NCI-H2081 treated with DMSO at 0.1 percent for 48 hours (cell line): ENCODE results near the gene BEND3.

Source experiments
- DNase-seq: peaks from one replicate; lab custom pipeline; 2025; lab: John Stamatoyannopoulos, UW

The BEND3 gene

DNA sequence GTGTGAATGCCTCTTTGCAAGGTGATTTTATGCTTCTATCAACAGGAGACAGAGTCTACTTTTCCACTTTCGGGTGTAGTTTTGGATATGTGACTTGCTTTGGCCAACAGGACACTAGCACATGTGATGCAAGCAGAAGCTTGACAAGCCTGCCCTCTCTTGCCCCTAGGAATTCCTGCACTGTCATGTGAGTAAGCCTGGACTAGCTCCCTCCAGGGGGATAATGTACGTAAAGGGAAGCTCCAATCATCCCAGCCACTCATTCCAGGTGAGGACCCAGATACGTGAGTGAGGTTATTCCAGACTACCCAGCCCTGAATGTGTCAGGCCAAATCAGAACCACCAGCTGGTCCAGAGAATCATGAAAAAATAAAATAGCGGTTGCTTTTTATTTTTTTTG, 33.3 kb downstream of the BEND3 start:
- no peak for DNase-seq

DNA sequence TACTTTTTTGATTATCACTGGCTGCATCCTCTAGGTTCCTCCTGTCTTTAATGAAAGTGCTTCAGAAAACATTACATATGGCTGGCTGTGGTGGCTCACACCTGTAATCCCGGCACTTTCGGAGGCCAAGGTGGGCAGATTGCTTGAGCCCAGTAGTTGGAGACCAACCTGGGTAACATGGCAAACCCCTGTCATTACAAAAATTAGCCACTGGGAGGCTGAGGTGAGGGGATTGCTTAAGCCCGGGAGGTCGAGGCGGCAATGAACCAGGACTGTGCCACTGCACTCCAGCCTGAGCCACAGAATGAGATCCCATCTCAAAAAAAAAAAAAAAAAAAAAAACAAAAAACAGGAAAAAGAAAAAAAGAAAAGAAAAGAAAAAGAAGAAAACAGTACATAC, 35.3 kb downstream of the BEND3 start:
- DNase-seq, result no peak

- DNase-seq, result no peak
Measured at GRCh38 chr6:107079429-107079828, 35.9 kb downstream of the BEND3 start.

DNA sequence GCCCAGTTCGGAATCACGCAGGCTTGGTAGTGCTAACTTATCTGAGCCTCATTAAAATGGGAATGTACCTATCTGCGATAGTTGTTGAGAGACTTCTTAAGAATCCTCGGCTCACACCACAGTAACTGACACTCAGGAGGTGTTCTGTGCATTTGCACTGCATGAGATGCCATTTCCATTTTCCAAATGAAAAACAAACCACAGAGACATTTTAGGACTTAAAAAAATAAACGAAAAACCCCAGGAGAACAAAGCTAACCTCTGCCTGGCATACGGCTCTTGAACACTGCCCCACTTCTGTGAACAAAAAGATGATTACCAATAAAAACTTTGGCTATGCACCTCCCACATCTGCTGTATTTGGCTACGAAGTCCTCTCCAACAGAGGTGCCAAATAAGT, 37.6 kb downstream of the BEND3 start:
- DNase-seq, result no peak

- DNase-seq, result no peak
Measured at GRCh38 chr6:107075951-107076381, 39.3 kb downstream of the BEND3 start.

DNA sequence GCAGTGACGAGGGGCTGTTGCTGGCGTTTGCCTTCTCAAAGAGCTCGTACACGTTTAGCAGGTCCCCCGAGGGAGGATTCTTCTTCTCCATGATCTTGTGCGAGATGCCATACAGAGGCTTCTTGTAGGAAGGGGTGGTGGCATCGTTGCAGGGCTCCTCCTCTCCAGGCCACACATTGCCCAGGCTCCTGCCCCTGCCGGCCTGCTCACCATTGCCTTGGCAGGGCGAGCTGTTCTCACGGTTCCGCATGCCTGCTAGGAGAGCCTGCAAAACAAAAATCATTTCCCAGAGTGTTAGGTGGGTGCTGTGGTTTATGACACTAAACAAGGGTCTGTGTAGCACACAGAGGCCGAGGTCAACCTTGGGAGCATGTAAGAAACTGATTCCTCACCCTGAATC, 44.6 kb downstream of the BEND3 start:
- DNase-seq, result no peak

DNA sequence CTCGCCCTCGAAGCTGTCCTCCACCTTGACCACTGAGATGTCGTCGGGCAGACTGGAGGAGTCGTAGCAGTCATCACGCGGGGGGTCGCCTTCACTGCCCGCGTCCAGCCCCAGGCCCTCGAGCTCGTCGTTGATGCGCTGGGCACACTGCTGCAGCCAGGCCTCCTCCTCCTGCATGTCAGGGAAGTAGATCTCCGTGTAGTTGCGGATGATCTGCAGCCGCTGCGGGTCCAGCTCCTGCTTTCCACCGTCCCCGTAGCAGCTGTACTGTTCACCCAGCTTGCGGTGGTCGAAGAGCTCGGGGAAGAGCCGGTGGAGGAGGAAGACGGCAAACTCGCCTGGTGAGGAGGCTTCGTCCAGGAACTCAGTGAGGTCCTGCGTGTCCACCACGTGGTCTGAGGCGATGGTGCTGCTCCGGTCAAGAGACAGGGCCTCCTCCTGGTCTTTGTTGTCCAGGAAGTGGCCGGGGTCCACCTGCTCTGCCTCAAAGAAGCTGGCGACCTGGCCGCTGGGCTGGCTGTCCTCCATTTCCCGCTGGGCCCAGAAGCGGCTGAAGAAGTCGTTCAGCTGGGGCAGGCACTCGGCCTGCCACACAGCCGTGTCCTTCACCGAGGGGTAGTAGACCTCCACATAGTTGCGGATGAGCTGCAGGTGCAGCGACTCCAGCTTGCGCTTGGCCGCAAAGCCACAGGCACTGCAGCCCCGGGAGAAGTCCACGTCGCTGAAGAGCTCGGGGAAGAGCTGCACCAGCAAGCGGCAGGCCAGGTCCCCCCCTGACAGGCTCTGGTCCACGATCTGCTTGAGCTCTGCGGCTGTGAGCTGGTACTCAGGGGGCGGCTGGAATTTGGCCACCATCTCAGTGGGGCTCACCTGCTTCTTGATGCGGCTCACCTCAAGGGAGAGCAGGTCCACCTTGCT, 45.4 kb downstream of the BEND3 start:
- no peak for DNase-seq

GRCh38 chr6:107068691-107069630, 46.4 kb downstream of the BEND3 start:
- DNase-seq, result no peak

DNA sequence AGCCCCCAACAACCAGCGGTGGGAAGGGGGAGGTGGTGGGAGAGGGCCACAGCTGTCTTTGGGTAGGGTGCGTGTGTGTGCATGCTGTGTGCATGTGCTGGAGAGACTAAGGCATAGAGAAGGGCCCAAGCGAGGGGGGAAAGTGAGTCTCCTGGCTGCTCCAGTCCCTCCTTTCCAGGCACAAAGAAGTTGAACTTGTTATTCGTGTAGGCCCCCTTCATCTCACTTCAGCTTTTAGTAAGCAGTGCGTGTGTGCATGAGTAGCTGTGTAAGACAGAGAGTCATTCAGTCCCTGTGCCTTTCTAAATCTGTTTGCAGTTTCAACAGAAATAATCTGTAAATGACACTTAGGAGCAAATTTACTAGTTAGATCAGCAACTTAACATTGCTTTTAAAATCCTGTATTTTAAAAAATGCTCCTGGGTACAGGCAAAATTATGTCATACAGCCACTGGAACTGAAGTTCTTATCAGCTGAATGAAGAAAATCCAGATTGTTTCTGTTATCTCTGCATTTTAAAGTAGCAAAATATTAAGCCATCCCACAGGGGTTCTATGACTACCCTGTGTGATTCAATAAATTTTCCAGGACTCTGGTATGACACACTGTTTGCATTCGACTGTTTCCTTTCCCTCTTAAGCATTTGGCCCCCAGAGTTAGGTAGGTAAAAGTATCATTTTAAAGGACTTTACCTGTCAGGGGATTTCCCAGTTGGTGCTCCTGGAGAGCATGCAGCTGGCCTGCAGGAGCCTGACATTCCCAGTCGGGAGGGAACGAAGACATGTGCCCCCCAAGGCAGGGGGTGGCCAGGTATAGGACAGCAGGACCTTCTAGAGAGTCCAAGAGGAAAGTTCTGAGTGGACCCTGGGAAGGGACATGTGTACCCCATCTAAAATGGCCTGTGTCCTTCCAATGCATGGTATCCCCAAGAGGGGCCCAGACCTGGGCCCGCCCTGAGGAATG, 48.3 kb downstream of the BEND3 start:
- no peak for DNase-seq

DNA sequence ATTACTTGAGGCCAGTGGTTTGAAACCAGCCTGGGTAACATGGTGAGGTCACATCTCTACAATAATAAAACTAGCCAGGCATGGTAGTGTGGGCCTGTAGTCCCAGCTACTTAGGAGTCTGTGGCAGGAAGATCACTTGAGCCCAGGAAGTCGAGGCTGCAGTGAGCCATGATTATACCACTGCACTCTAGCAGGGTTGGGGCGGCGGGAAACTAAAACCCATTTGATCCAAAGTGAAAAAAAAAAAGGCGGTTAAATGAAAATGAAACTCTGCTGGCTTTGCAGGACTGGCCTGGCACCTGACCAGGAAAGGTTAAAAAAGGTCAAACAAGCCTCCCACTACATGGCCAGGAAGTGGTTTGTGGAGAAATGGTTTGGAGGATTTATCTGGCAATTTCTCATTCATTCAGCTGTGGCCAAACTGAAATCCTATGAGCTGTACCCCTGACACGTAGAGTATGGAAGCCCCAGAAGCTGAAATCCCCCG, 50.7 kb downstream of the BEND3 start:
- no peak for DNase-seq

- DNase-seq, result no peak
Measured at GRCh38 chr6:107062691-107063090, 52.6 kb downstream of the BEND3 start.

DNA sequence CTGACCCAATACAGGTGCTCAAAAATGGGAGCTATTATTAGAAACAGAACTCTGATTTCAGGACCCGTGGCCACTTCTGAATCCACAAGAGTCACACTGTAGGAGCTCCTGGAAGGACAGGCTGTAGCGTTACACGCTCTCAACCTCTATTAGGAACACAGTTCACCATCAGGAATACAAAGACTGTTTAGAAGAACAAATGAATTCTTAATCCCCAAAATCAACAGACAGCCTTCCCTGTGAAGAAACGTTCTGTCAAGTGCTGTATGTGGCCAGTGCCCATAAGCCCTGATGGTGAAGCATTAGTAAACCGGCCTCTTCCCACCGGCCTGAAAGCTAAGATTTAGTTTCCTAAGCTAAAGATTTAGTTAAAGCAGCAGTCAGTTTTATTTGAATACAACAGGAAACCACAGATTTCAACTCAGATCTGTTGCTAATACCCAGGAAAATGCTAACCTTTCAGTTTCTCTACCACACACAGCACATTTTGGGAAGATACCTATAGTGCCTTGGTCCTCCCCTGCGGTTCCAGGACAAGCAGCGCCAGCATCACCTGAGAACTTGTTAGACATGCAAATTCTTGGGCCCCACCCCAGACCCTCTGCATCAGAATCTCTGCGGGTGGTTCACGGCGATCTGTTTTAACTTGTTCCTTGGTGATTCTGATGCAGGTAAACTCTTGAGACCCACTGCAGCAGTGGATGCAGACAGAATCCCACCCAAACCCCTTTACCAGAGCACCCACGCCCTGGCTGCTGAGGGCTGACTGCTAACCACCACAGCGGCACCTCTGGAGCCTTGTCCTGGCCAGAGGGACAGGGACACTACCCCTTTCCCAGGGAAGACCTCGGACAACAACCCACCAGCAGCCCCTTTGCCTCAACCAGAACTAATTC, 53.9 kb downstream of the BEND3 start:
- DNase-seq, result no peak

- DNase-seq, result no peak
Measured at GRCh38 chr6:107060704-107061103, 54.6 kb downstream of the BEND3 start.

DNA sequence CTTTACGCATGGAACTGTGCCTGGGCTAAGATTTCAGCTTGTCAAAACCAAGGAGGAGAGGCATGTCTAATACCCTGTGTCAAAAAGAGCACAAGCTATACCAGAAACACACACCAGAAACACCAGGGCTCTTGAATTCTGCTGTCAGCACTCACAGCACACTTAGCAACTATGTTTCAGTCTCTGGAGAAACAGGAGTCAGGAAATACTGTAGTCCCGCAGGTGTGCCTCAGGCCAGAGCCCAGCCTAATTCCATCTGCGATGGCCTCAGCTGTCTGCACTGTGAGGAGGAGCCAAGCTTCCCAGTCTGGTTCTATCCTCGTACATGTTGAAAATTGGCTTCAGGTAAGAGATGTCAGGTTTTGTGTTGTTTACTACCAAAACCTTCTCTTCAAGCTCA, 55.7 kb downstream of the BEND3 start:
- no peak for DNase-seq

- DNase-seq, result no peak
Measured at GRCh38 chr6:107057679-107058078, 57.6 kb downstream of the BEND3 start.

- DNase-seq, result no peak
Measured at GRCh38 chr6:107056796-107057195, 58.5 kb downstream of the BEND3 start.

- DNase-seq, result no peak
Measured at GRCh38 chr6:107047807-107048206, 67.5 kb downstream of the BEND3 start.

DNA sequence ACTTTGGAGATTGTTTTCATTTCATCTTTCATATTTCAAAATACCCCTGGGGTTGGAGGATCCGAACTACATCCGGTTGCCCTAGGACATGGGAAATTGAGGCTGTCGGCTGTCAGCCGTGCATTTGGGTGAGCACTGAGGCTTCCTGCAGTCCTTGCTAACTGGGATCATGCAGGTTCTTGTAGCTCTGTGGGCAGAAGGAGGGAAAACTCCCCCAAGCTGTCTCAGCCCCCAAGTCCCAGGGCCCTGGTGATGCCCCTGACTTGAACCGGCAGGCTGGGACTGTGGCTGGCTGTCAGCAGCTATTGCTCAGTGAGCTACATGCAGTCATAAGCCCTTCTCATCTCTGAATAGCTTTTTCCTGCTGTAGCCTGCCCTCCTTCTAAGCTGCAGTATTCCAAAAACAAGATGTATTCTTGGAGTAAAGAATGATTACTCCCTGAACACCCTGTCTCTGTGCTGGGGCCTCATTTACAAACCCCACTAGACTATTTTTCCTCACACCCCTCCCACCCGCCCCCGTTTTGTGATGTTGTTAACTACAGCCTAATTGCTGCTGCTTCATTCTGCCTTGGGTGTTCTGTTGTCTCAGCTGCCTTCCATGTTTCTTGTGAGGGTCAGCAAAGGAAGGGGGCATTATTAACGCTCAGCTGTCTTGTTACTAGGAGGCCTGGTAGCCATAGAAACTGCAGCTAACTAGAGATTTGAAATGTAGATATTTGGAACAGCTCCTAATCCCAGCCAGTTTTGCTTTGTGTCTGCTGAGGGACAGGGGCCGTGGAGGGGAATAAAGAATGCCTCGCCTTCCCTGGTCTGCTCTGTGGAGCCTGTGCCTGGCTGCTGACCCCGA, 69.3 kb downstream of the BEND3 start:
- peak; percentile 17 for DNase-seq

GRCh38 chr6:107033126-107033525, 82.2 kb downstream of the BEND3 start:
- DNase-seq, result no peak

GRCh38 chr6:107032051-107032450, 83.3 kb downstream of the BEND3 start:
- no peak for DNase-seq
